Measurements from ENCODE around the gene BHLHA9. TPM values are rescaled to one million over a fixed set of nuclear protein-coding genes. Genes with fewer than 3 reads are reported as not detected.

The BHLHA9 gene
- total RNA-seq, 6 experiments from 2014 or later, result not detected

DNA sequence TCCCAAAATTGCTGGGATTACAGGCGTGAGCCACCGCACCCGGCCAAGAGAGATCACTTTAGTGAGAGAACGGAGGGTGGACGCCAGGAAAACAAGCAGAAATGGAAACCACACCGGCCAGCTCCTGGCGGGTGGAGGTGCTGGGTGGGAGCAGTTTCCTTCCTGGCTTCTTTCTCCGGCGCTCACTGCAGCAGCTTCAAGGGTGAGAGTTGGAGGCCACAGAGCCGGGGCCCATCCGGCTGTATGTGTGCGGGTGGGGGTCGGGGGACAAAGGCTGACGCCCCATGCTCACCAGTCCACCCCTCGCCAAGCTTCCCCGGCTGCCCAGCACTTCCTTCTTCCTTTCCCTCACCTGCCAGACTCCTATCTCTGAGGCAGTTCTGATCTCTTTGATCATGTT is 13.5 kb upstream of the BHLHA9 start:
- H3K27ac ChIP-seq, result no peak overlapping the region
- no peak for DNase-seq
- intact Hi-C loops (cut with DNase I), result no loop called here
- H3K4me3 ChIP-seq, result no peak overlapping the region
- ATAC-seq, result no peak
- 50% methylated on average over 8 of the region's 16 CpGs for WGBS (ENCODE audit: insufficient coverage, low coverage, low lambda C conversion rate, missing lambda C conversion rate)
- TF ChIP-seq POLR2A (IDR thresholded peaks at IDR 0.05), result no peak
- TF ChIP-seq, protein P1, sequence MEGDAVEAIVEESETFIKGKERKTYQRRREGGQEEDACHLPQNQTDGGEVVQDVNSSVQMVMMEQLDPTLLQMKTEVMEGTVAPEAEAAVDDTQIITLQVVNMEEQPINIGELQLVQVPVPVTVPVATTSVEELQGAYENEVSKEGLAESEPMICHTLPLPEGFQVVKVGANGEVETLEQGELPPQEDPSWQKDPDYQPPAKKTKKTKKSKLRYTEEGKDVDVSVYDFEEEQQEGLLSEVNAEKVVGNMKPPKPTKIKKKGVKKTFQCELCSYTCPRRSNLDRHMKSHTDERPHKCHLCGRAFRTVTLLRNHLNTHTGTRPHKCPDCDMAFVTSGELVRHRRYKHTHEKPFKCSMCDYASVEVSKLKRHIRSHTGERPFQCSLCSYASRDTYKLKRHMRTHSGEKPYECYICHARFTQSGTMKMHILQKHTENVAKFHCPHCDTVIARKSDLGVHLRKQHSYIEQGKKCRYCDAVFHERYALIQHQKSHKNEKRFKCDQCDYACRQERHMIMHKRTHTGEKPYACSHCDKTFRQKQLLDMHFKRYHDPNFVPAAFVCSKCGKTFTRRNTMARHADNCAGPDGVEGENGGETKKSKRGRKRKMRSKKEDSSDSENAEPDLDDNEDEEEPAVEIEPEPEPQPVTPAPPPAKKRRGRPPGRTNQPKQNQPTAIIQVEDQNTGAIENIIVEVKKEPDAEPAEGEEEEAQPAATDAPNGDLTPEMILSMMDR (IDR thresholded peaks at IDR 0.05), result no peak
- no peaks in the 10 kb centered on the region for H3K27me3 ChIP-seq
- H3K36me3 ChIP-seq, result no peaks in the 10 kb centered on the region
- peaks cover 0 to 9% (median 0%) of the 10 kb centered on the region in 4 donors for H3K4me1 ChIP-seq
- H3K9me3 ChIP-seq, result no peaks in the 10 kb centered on the region

DNA sequence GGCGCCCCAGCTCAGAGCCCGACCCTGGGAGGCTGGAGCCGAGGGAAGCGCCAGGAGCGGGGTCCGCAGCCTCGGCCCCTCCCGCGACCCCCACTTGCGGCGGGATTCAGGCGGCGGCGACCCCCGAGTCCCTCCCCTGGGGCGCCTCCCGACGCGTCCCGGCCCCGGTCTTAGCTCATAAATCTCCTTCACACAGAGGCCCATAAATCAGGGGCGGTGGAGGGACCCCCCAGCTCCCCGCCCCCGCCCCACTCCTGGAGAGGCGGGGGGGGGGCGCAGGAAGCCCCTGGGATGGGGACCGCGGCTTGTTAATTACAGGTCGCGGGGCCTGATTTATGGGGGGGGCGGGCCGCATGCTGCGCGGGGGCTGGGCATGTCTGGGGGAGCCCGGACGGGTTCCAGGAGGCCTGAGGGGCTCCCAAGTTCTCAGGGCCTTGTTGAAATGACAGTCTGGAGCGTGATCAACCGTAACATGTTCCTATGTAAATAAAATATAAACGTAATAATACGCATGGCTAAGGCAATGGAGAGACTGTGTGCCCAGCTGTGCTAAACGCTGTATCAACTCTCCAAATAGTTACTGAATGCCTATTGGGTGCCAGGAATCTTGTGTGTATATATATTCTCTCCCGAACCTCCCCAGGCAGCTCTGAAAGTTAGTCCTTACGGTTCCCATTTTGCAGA is 10.0 kb upstream of the BHLHA9 start:
- Histone ChIP-seq H3K4me3 (peak overlapping the region; percentile 46 to 52 (median 47)), H3K27me3 (no peaks in the 10 kb centered on the region), H3K4me1 (peaks cover 0 to 9% (median 0%) of the 10 kb centered on the region in 4 donors), H3K9me3 (no peaks in the 10 kb centered on the region), H3K27ac (no peak overlapping the region), H3K36me3 (no peaks in the 10 kb centered on the region)
- TF ChIP-seq POLR2A (IDR thresholded peaks at IDR 0.05), result no peak
- TF ChIP-seq, protein P1 (IDR thresholded peaks at IDR 0.05), result no peak
- intact Hi-C loops (cut with DNase I), result no loop called here
- WGBS (ENCODE audit: insufficient coverage, low coverage, low lambda C conversion rate, missing lambda C conversion rate), result 41% methylated on average over 12 of the region's 43 CpGs
- DNase-seq (no peak), ATAC-seq (no peak)

DNA sequence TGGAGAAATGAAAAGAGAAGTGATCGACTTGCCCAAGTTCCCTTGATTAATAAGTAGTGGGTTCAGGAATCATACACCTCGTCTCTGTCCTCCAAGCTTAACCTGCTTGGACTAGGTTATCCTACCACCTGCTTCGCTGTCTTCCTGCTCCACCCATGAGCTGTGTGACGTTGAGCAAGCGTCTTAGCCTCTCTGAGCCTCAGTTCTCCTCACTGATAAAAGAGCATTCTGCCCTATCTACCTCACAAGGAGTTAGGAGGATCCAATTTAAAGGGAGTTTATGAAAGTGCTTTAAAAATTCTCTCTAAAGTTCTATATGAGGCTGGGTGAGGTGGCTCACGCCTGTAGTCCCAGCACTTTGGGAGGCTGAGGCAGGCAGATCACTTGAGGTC is 9.5 kb upstream of the BHLHA9 start:
- no peak overlapping the region for H3K27ac ChIP-seq
- intact Hi-C loops (cut with DNase I), result no loop called here
- DNase-seq, result no peak
- TF ChIP-seq POLR2A (IDR thresholded peaks at IDR 0.05), result no peak
- TF ChIP-seq, protein P1 (IDR thresholded peaks at IDR 0.05), result no peak
- no peaks in the 10 kb centered on the region for H3K9me3 ChIP-seq
- H3K27me3 ChIP-seq, result no peaks in the 10 kb centered on the region
- 86% methylated on average over 5 of the region's 6 CpGs for WGBS (ENCODE audit: insufficient coverage, low coverage, low lambda C conversion rate, missing lambda C conversion rate)
- H3K4me1 ChIP-seq, result peaks cover 0 to 9% (median 0%) of the 10 kb centered on the region in 4 donors
- no peaks in the 10 kb centered on the region for H3K36me3 ChIP-seq
- no peak for ATAC-seq
- H3K4me3 ChIP-seq, result no peak overlapping the region

DNA sequence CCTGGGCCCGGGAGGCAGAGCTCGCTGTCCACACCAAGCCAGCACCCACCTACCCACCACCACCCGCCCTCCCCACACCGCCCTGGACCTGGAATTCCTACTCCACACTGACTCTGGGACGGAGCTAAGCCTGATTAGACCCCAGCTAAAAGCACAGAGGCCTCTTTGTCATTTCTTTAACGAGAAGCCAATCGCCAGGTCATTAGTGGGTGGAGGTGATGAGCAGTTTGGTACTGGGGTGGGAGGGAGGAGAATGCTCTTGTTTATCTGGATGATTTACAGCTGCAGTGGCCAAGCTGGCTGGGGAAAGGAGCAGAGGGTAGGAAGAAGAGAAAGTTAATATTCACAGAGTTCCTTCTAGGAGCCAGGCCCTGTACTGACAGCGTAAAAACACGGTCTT is 6.0 kb upstream of the BHLHA9 start:
- Histone ChIP-seq H3K4me3 (no peak overlapping the region), H3K27ac (no peak overlapping the region), H3K9me3 (no peaks in the 10 kb centered on the region), H3K27me3 (no peaks in the 10 kb centered on the region), H3K36me3 (no peaks in the 10 kb centered on the region), H3K4me1 (peaks cover 0 to 9% (median 0%) of the 10 kb centered on the region in 4 donors)
- DNase-seq, result no peak
- no peak for ATAC-seq
- TF ChIP-seq, protein P1 (IDR thresholded peaks at IDR 0.05), result no peak
- no peak for TF ChIP-seq POLR2A (IDR thresholded peaks at IDR 0.05)
- 88% methylated on average over 7 of the region's 9 CpGs for WGBS (ENCODE audit: insufficient coverage, low coverage, low lambda C conversion rate, missing lambda C conversion rate)
- intact Hi-C loops (cut with DNase I), result no loop called here

Measured in right lobe of liver (tissue), 6 donors.